ENCODE measurements around the gene C6orf120.
A peak's percentile ranks its signal among the peaks of the same experiment; 100 is the strongest.

- TF ChIP-seq CTCF (IDR thresholded peaks at IDR 0.05; ENCODE audit: low read depth, low read length), result no peak
- TF ChIP-seq MAX (IDR thresholded peaks at IDR 0.05; ENCODE audit: low read depth, low read length), result 0 out of 2 replicates have a peak, but pooled peaks have one; percentile 13
- no peak for TF ChIP-seq POLR2A (IDR thresholded peaks at IDR 0.05; ENCODE audit: extremely low read depth, insufficient read length)
- TF ChIP-seq MYC (IDR thresholded peaks at IDR 0.05; ENCODE audit: low read depth, low read length), result no peak
Observed at GRCh38 chr6:169722362-169723199, 20.7 kb downstream of the C6orf120 start.
